OCI-LY1 (cell line): ENCODE data around the gene BTLA.

Experiments used
- H2AFZ ChIP-seq: fragments of 200-600 bp; sonication (generic), shearing (Covaris generic); 2 replicates; pipeline ENCODE4 v1.6.0; 2014; ENCODE audit warnings: antibody characterized with exemption, mild to moderate bottlenecking, low read length
- H3F3A ChIP-seq: fragments of 200-600 bp; sonication (generic), shearing (Covaris generic); 2 replicates; pipeline ENCODE4 v1.6.0; 2014; ENCODE audit warnings: mild to moderate bottlenecking, antibody characterized with exemption, low read length, moderate library complexity; ENCODE audit not compliant: insufficient read depth
- H3K27ac ChIP-seq: fragments of 200-600 bp; sonication (generic); 2 replicates; pipeline ENCODE4 v1.5.1; 2014; ENCODE audit warnings: low read length, mixed run types, mild to moderate bottlenecking, low read depth; ENCODE audit not compliant: poor library complexity, severe bottlenecking
- H3K27me3 ChIP-seq: fragments of 200-600 bp; sonication (generic); 2 replicates; pipeline ENCODE4 v1.6.0; 2014; ENCODE audit warnings: antibody characterized with exemption, mild to moderate bottlenecking, low read length, moderate library complexity; ENCODE audit not compliant: insufficient read depth
- H3K36me3 ChIP-seq: fragments of 200-600 bp; sonication (generic); 2 replicates; pipeline ENCODE4 v1.6.1; 2014; ENCODE audit warnings: mild to moderate bottlenecking, antibody characterized with exemption, low read length, moderate library complexity, mixed read lengths; ENCODE audit not compliant: insufficient read depth
- H3K4me1 ChIP-seq: fragments of 200-600 bp; sonication (generic); 2 replicates; pipeline ENCODE4 v1.5.1; 2014; ENCODE audit warnings: mild to moderate bottlenecking, low read length, moderate library complexity; ENCODE audit not compliant: insufficient read depth, severe bottlenecking
- H3K4me2 ChIP-seq: fragments of 200-600 bp; sonication (generic), shearing (Covaris generic); 2 replicates; pipeline ENCODE4 v1.6.1; 2014; ENCODE audit warnings: low read length
- H3K4me3 ChIP-seq: fragments of 200-600 bp; sonication (generic); 2 replicates; pipeline ENCODE4 v1.5.1; 2014; ENCODE audit warnings: low read length, low read depth, mild to moderate bottlenecking, mixed read lengths; ENCODE audit not compliant: poor library complexity, severe bottlenecking
- H3K79me2 ChIP-seq: fragments of 200-600 bp; shearing (Covaris generic); 2 replicates; pipeline ENCODE4 v1.6.1; 2016; ENCODE audit warnings: mixed run types, low read length, mixed read lengths; ENCODE audit not compliant: insufficient read depth
- H3K9ac ChIP-seq: fragments of 200-600 bp; sonication (generic), shearing (Covaris generic); 2 replicates; pipeline ENCODE4 v1.6.1; 2014; ENCODE audit warnings: mild to moderate bottlenecking, low read length, mixed read lengths
- H3K9me2 ChIP-seq: fragments of 200-600 bp; sonication (generic), shearing (Covaris generic); 2 replicates; pipeline ENCODE4 v1.6.1; 2014; ENCODE audit warnings: low read depth, mild to moderate bottlenecking, low read length, mixed read lengths
- H3K9me3 ChIP-seq: fragments of 200-600 bp; shearing (Covaris generic); 2 replicates; pipeline ENCODE4 v1.6.1; 2014; ENCODE audit warnings: low read length, mixed read lengths
- H4K20me1 ChIP-seq: fragments of 200-600 bp; sonication (generic), shearing (Covaris generic); 2 replicates; pipeline ENCODE4 v1.6.0; 2016; ENCODE audit warnings: mild to moderate bottlenecking, low read length; ENCODE audit not compliant: insufficient read depth
- EZH2 ChIP-seq: fragments of 200-600 bp; sonication (generic), shearing (Covaris generic); IDR thresholded peaks from 2 replicates; pipeline ENCODE4 v1.8.0; 2017; ENCODE audit warnings: borderline replicate concordance, mixed run types, mild to moderate bottlenecking, antibody characterized with exemption, low read length, moderate library complexity, mixed read lengths
- TF ChIP-seq, protein P1 (sequence below): fragments of 200-600 bp; sonication (generic), shearing (Covaris generic); IDR thresholded peaks from 2 replicates; pipeline ENCODE4 v1.5.1; 2017; ENCODE audit warnings: mild to moderate bottlenecking, antibody characterized with exemption, low read length, moderate library complexity, mixed read lengths

Gene BTLA

DNA sequence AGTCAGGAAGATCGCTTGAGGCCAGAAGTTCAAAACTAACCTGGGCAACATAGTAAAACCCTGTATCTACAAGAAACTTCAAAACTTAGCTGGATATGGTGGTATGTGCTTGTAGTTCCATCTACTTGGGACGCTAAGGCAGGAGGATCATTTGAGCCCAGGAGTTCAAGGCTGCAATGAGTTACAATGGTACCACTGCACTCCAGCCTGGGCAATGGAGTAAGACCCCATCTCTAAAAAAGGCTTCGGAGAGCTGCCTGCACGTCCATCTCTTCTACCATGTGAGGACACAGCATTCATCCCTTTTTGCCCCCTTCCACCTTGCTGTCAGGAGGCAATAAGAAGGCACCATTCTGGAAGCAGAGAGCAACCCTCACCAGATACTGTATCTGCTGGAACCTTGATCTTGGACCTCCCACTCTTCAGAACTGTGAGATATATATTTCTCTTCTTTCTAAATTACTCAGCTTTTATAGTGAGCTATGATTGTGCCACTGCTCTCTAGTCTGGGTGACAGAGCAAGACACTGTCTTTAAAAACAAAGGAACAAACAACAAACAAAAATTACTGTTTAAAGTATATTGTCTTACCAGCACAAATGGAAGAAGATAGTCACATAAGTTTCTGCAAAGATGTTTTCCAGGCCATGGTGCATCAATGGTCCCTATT is 4.2 kb upstream of the BTLA start:
- Histone ChIP-seq H4K20me1 (no peaks in the 10 kb centered on the region), H3K9ac (no peak overlapping the region), H3K27me3 (no peaks in the 10 kb centered on the region), H3K27ac (no peak overlapping the region), H3K4me2 (no peak overlapping the region), H3F3A (no peaks in the 10 kb centered on the region), H3K9me3 (no peaks in the 10 kb centered on the region), H3K4me1 (peaks cover 17% of the 10 kb centered on the region), H3K4me3 (no peak overlapping the region), H3K36me3 (no peaks in the 10 kb centered on the region), H2AFZ (no peak overlapping the region), H3K79me2 (no peaks in the 10 kb centered on the region), H3K9me2 (no peaks in the 10 kb centered on the region)
- TF ChIP-seq EZH2 = no peak
- TF ChIP-seq, protein P1, sequence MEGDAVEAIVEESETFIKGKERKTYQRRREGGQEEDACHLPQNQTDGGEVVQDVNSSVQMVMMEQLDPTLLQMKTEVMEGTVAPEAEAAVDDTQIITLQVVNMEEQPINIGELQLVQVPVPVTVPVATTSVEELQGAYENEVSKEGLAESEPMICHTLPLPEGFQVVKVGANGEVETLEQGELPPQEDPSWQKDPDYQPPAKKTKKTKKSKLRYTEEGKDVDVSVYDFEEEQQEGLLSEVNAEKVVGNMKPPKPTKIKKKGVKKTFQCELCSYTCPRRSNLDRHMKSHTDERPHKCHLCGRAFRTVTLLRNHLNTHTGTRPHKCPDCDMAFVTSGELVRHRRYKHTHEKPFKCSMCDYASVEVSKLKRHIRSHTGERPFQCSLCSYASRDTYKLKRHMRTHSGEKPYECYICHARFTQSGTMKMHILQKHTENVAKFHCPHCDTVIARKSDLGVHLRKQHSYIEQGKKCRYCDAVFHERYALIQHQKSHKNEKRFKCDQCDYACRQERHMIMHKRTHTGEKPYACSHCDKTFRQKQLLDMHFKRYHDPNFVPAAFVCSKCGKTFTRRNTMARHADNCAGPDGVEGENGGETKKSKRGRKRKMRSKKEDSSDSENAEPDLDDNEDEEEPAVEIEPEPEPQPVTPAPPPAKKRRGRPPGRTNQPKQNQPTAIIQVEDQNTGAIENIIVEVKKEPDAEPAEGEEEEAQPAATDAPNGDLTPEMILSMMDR = no peak

DNA sequence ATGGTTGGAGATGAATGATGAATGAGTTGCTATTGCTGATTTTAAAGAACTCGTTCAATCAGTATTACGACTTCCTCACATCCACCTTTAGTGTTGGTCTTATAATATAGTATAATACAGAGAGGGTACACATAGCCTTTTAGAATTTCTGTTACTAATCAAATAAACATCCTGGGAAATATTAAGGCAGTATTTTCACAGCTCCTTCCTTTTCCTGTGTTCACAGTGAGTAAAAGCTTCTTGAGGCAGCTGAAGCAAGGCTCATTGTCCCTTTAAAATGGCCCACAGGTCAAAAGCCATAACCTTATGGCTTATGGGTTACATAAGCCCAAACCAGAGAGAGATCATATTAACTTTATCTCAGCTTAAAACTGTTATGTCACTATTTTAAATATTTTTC is 1.3 kb upstream of the BTLA start:
- Histone ChIP-seq H4K20me1 (no peaks in the 10 kb centered on the region), H3K4me2 (no peak overlapping the region), H3K27me3 (no peaks in the 10 kb centered on the region), H3F3A (no peaks in the 10 kb centered on the region), H3K4me1 (peaks cover 42% of the 10 kb centered on the region), H3K79me2 (no peaks in the 10 kb centered on the region), H3K36me3 (no peaks in the 10 kb centered on the region), H3K9ac (no peak overlapping the region), H2AFZ (no peak overlapping the region), H3K4me3 (no peak overlapping the region), H3K27ac (no peak overlapping the region), H3K9me3 (no peaks in the 10 kb centered on the region), H3K9me2 (no peaks in the 10 kb centered on the region)
- TF ChIP-seq EZH2 = no peak
- TF ChIP-seq, protein P1 = no peak

DNA sequence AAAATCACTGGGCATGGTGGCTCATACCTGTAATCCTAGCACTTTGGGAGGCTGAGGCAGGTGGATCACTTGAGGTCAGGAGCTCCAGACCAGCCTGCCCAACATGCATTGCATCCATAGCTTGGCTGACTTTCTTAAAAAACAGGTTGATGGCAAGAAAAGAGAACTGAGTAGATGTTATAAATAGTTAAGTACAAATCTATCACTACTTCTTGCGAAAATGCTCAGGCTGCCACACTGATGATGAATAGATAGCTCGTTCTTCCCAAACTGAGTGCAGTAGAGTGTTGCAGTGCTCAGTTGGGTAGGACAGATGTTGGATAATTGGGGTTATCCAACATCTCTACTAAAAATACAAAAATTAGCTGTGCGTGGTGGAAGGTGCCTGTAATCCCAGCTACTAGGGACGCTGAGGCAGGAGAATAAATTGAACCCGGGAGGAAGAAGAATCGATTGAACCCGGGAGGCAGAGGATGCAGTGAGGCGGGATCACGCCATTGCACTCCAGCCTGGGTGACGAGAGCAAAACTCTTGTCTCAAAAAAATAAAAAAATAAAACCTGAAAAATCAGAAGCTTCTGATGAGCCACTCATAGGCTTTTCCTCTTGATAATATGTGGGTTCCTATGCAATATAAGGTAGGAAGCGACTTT is 1.2 kb downstream of the BTLA start:
- H3K27ac ChIP-seq = peak overlapping the region; percentile 76
- no peaks in the 10 kb centered on the region for H4K20me1 ChIP-seq
- no peaks in the 10 kb centered on the region for H3F3A ChIP-seq
- H2AFZ ChIP-seq = 0 out of 2 replicates have a peak overlapping the region, but pooled peaks have one; percentile 94
- no peaks in the 10 kb centered on the region for H3K36me3 ChIP-seq
- TF ChIP-seq, protein P1 = no peak
- TF ChIP-seq EZH2 = no peak
- no peaks in the 10 kb centered on the region for H3K27me3 ChIP-seq
- no peaks in the 10 kb centered on the region for H3K79me2 ChIP-seq
- no peaks in the 10 kb centered on the region for H3K9me3 ChIP-seq
- H3K4me1 ChIP-seq = peaks cover 42% of the 10 kb centered on the region
- H3K9ac ChIP-seq = peak overlapping the region; percentile 68
- no peaks in the 10 kb centered on the region for H3K9me2 ChIP-seq
- peak overlapping the region; percentile 87 for H3K4me2 ChIP-seq
- peak overlapping the region; percentile 66 for H3K4me3 ChIP-seq
